ENCODE measurements around the gene FLYWCH1.

FLYWCH1 gene

GRCh38 chr16:2987833-2988232 is 76.1 kb downstream of the FLYWCH1 start:
- TF ChIP-seq CTCF (conservative IDR thresholded peaks at IDR 0.05; ENCODE audit: low read length), result no peak
- H3K4me3 ChIP-seq (ENCODE audit: low read length), result no peak overlapping the region
- DNase-seq (ENCODE audit: low read depth), result no peak

- DNase-seq (ENCODE audit: low read depth), result no peak
- no peak overlapping the region for H3K4me3 ChIP-seq (ENCODE audit: low read length)
- no peak for TF ChIP-seq CTCF (conservative IDR thresholded peaks at IDR 0.05; ENCODE audit: low read length)
These were observed 76.9 kb downstream of the FLYWCH1 start for GRCh38 chr16:2988590-2989099.

DNA sequence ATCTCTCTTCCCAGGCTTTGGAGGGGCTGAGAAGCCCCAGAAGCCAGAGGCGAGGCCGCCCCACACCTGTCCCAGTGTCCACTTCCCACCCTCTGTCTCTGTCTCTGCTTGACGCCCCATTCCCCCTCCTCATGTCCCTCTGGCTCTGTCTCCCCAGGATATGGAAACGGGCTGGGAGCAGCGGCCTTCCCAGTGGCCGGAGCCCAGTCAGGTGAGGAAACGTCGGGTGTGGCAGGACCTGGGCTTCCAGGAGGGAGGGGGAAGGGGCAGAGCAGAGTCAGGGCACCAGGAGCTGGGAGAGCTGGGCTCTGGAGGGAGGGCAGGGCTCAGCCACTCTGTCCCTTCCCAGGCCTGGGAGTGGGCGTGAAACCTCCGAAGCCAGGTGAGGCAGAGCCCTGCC is 79.2 kb downstream of the FLYWCH1 start:
- no peak for DNase-seq (ENCODE audit: low read depth)
- no peak for TF ChIP-seq CTCF (conservative IDR thresholded peaks at IDR 0.05; ENCODE audit: low read length)

DNA sequence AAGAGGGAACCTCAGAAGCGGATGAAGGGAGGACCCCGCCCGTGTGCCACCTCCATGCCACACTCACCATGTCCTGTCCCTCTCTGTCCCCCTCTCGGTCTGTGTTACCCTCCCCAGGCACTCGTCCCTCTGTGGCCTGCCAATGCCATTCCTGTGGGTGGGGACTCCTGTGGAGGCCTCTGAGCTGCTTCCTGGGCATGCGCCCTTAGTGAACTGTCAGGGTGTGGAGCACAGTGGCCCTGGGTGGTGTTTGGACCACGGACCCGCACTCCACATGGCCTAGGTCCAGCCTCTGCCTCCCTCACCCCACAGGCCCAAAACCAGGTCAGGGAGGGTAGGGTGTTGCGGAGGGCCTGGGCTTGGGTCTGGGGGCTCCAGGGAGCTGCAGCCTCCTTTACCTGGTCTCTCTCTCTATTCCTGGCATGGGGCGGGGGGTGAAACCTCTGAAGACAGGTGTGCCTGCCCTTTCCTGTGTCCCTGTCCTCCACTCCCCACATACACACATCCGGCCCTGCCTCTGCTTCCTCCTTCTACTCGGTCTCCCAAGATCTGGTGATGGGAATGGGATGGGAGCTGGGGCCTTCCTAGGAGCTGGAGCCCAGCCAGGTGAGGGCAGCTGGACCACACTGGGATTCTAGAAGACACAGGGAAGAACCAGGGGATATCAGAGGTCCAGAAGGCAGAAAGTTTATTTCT is 80.0 kb downstream of the FLYWCH1 start:
- no peak overlapping the region for H3K4me3 ChIP-seq (ENCODE audit: low read length)
- TF ChIP-seq CTCF (conservative IDR thresholded peaks at IDR 0.05; ENCODE audit: low read length), result no peak
- no peak for DNase-seq (ENCODE audit: low read depth)

More for the DNA sequence above, 79.2 kb downstream of the FLYWCH1 start:
- no peak overlapping the region for H3K4me3 ChIP-seq (ENCODE audit: low read length)

- no peak for TF ChIP-seq CTCF (conservative IDR thresholded peaks at IDR 0.05; ENCODE audit: low read length)
- no peak for DNase-seq (ENCODE audit: low read depth)
- no peak overlapping the region for H3K4me3 ChIP-seq (ENCODE audit: low read length)
These were observed 80.8 kb downstream of the FLYWCH1 start for GRCh38 chr16:2992383-2993081.

GRCh38 chr16:2996298-2996697 is 84.6 kb downstream of the FLYWCH1 start:
- TF ChIP-seq CTCF (conservative IDR thresholded peaks at IDR 0.05; ENCODE audit: low read length), result no peak
- DNase-seq (ENCODE audit: low read depth), result no peak
- no peak overlapping the region for H3K4me3 ChIP-seq (ENCODE audit: low read length)

DNA sequence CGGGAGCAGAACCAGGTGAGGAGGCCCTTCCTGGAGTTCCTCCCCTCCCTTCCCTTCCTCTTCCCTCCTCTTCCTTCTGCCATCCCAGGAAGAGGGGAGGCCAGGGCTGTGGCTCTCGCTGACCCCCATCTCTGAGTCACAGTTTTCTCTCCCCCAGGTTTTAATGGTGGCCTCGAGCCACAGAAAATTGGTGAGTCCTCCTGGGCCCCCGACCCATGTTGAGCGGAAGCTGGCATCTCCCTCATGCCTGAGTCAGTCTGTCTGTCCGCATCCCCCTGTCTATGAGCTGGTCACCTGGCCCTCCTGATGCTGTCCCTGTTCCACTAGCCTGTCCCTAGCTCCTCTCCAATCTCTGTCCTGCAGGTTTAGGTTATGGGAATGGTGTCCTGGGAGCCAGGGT is 88.2 kb downstream of the FLYWCH1 start:
- TF ChIP-seq CTCF (conservative IDR thresholded peaks at IDR 0.05; ENCODE audit: low read length), result no peak
- no peak overlapping the region for H3K4me3 ChIP-seq (ENCODE audit: low read length)
- no peak for DNase-seq (ENCODE audit: low read depth)
